Measurements from ENCODE around the gene WDR81.

DNA sequence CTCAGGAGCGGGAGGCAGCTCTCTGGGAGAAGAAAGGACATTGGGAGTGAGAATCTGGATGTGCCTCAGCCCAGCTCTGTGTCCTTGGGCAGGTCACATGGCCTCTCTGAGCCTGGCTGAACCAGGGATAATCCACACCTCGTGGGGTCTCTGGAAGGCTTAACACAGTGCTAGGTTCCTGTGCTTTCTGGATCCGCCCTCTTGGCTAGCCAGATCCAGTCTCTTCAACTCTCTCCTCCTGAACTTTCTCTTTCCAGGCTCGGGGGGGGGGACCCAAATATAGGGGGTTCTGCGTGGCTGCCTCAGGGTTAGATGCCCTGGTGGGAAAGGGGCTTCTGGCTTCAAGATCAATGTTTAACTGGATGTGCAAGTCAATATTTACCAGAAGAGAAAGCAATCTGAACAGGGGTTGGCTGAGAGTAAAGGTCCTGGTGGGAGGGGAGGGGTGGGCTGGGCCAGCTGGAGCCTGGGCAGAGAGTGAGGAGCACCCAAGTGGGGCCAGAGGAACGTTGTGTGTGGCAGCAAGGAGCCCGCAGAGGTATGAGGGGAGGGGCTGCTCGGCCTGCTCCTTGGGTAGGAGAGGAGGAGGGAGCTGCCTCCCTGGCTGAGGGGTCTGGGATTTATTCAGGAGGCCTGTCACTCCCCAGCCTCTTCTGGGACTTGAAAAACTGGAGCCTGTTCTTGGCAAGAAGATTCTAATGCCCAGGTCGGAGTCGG, 18.0 kb downstream of the WDR81 start, which contains the start of gene SERPINF2:
- TF ChIP-seq RARB (CRISPR knock-in tag; IDR thresholded peaks at IDR 0.05) = no peak
- TF ChIP-seq BACH2 (CRISPR knock-in tag; IDR thresholded peaks at IDR 0.05; ENCODE audit: borderline replicate concordance) = no peak
- TF ChIP-seq ZFP30 (CRISPR knock-in tag; IDR thresholded peaks at IDR 0.05) = no peak
- no peak for TF ChIP-seq ZFP3 (CRISPR knock-in tag; IDR thresholded peaks at IDR 0.05)
- TF ChIP-seq PATZ1 (CRISPR knock-in tag; IDR thresholded peaks at IDR 0.05; ENCODE audit: borderline replicate concordance) = no peak
- TF ChIP-seq PPARA (CRISPR knock-in tag; IDR thresholded peaks at IDR 0.05; ENCODE audit: borderline replicate concordance) = no peak
- TF ChIP-seq ZNF8 (CRISPR knock-in tag; IDR thresholded peaks at IDR 0.05) = no peak
- TF ChIP-seq ZNF565 (CRISPR knock-in tag; conservative IDR thresholded peaks at IDR 0.05; ENCODE audit: low read depth) = no peak
- no peak for TF ChIP-seq ARNTL (CRISPR knock-in tag; IDR thresholded peaks at IDR 0.05; ENCODE audit: borderline replicate concordance, low read depth)

All from SK-N-SH treated with all-trans-retinoic acid at 6 μM for 48 hours (cell line).